ENCODE measurements around the gene GPATCH4. TPM values are rescaled to one million over a fixed set of nuclear protein-coding genes. Genes with fewer than 3 reads are reported as not detected.
A peak's percentile ranks its signal among the peaks of the same experiment; 100 is the strongest.

The GPATCH4 gene
- total RNA-seq, 1 experiment from 2014 or later, result 44.4 TPM

- Histone ChIP-seq H3K4me1 (ENCODE audit: control insufficient read depth, insufficient read depth, low read length) (peaks cover 19% of the 10 kb centered on the region), H3K27me3 (ENCODE audit: control insufficient read depth, insufficient read depth, low read length) (no peaks in the 10 kb centered on the region), H3K4me3 (ENCODE audit: low read depth in 2 of 2, low read length in 2 of 2) (no peak overlapping the region), H3K9me3 (ENCODE audit: control insufficient read depth, insufficient read depth, low read depth, low read length) (no peaks in the 10 kb centered on the region), H3K27ac (ENCODE audit: low read length) (no peak overlapping the region), H3K36me3 (ENCODE audit: control insufficient read depth, insufficient read depth, low read length) (no peaks in the 10 kb centered on the region)
- in situ Hi-C loops (cut with HindIII; ENCODE audit: low pct_unique_long_range_greater_than_20kb, low sequenced_read_pairs) (no loop called here), intact Hi-C loops (cut with micrococcal nuclease; ENCODE audit: unreplicated experiment) (loop anchor here (1.0 kb wide), 1 partner anchor 23 kb away; no protein-coding TSS in a partner anchor)
- DNase-seq (ENCODE audit: low read depth, low spot score) (no peak), ATAC-seq (0 out of 2 replicates have a peak, but pooled peaks have one; percentile 37)
- POLR2A ChIA-PET, result no interaction called here
- CTCF ChIA-PET, result interaction anchor here (0.6 to 1.2 kb wide), 4 partner anchors 39 to 362 kb away, joined by 3 to 4 read pairs (median 3); no protein-coding TSS in a partner anchor
- TF ChIP-seq TCF7L2 (IDR thresholded peaks at IDR 0.05; ENCODE audit: low read depth, low read length) (no peak), SIN3A (IDR thresholded peaks at IDR 0.05; ENCODE audit: borderline replicate concordance, insufficient read depth, low read depth, low read length) (no peak), CTCF (IDR thresholded peaks at IDR 0.05) (no peak; the same call in 1 of the 2 replicates), POLR2AphosphoS5 (IDR thresholded peaks at IDR 0.05; ENCODE audit: low read depth, low read length) (no peak), REST (IDR thresholded peaks at IDR 0.05; ENCODE audit: insufficient read depth in 1 of 2, low read depth in 2 of 2, low read length in 1 of 2) (no peak)
- no TSS peak for BruUV-seq (replicated peaks)
Observed at GRCh38 chr1:156584813-156585212, 16.5 kb downstream of the GPATCH4 start.

GRCh38 chr1:156583821-156584622, 17.3 kb downstream of the GPATCH4 start:
- ATAC-seq (peak; percentile 74), DNase-seq (ENCODE audit: low read depth, low spot score) (no peak)
- Histone ChIP-seq H3K4me1 (ENCODE audit: control insufficient read depth, insufficient read depth, low read length) (peaks cover 19% of the 10 kb centered on the region), H3K9me3 (ENCODE audit: control insufficient read depth, insufficient read depth, low read depth, low read length) (no peaks in the 10 kb centered on the region), H3K4me3 (ENCODE audit: low read depth in 2 of 2, low read length in 2 of 2) (no peak overlapping the region), H3K36me3 (ENCODE audit: control insufficient read depth, insufficient read depth, low read length) (no peaks in the 10 kb centered on the region), H3K27ac (ENCODE audit: low read length) (no peak overlapping the region), H3K27me3 (ENCODE audit: control insufficient read depth, insufficient read depth, low read length) (no peaks in the 10 kb centered on the region)
- intact Hi-C loops (cut with micrococcal nuclease; ENCODE audit: unreplicated experiment), result no loop called here
- in situ Hi-C loops (cut with HindIII; ENCODE audit: low pct_unique_long_range_greater_than_20kb, low sequenced_read_pairs), result no loop called here
- BruUV-seq (replicated peaks), result no TSS peak
- TF ChIP-seq CTCF (IDR thresholded peaks at IDR 0.05) (peak; percentile 91), TCF7L2 (IDR thresholded peaks at IDR 0.05; ENCODE audit: low read depth, low read length) (no peak)
- ChIA-PET POLR2A (no interaction called here), CTCF (interaction anchor here (0.5 to 0.7 kb wide), 3 partner anchors 40 to 130 kb away, joined by 3 to 6 read pairs (median 4); no protein-coding TSS in a partner anchor)

Data from Panc1 (cell line).